Keratinocyte (primary cell): ENCODE results near the gene EVX2.

Experiments
- CTCF ChIP-seq, 3 experiments: IDR thresholded peaks in 1 of 3; conservative IDR thresholded peaks in 1 of 3; optimal IDR thresholded peaks in 1 of 3; 2 replicates in 2 of 3; 3 replicates in 1 of 3; pipeline versions ENCODE3 to v1.5.1; 2011; ENCODE audit warnings: low read length in 3 of 3, mild to moderate bottlenecking in 3 of 3, moderate library complexity in 2 of 3, control low read depth in 1 of 3, inconsistent platforms in 1 of 3; ENCODE audit not compliant: insufficient read depth in 2 of 3; ENCODE audit errors: extremely low read depth in 1 of 3
- EZH2 ChIP-seq: IDR thresholded peaks from one replicate; pipeline ENCODE4 v1.6.1; 2012; ENCODE audit warnings: inconsistent platforms, mild to moderate bottlenecking, low read length, moderate library complexity

GRCh38 chr2:176118601-176119339 is 35.0 kb upstream of the EVX2 start:
- TF ChIP-seq CTCF (optimal IDR thresholded peaks at IDR 0.05 in 1 of 3, IDR thresholded peaks at IDR 0.05 in 1 of 3, conservative IDR thresholded peaks at IDR 0.05 in 1 of 3; ENCODE audit: extremely low read depth in 1 of 3, insufficient read depth in 2 of 3, low read length in 3 of 3) (peak; percentile 29 to 46 (median 34)), EZH2 (peak; percentile 59)
